ENCODE measurements around the gene FAN1. TPM values are rescaled to one million over a fixed set of nuclear protein-coding genes. Genes with fewer than 3 reads are reported as not detected.

FAN1 gene
- total and polyA plus RNA-seq, 2 of the 13 experiments (the other 11 are each of a cell fraction or from before 2014, with no cell fraction given): 10.8 to 20.1 TPM

DNA sequence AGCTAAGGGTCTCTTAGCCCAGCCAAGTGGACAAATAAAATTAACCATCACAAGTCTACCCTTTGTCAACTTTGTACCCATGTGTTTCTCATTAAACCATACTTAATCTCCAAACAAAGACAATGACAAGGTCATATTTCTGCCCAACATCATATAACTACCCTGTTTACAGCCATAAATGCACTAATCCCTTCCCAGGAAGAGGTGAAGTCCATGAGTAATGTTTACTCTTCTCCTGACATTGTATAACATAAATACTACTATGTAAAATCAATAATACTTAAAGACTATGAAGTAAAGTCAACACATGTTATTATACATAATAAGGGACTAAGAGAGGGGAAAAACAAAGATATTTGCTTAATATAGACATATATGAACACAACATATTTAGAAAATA lies 38.5 kb upstream of the FAN1 start (continued):
- TF ChIP-seq, protein P1, sequence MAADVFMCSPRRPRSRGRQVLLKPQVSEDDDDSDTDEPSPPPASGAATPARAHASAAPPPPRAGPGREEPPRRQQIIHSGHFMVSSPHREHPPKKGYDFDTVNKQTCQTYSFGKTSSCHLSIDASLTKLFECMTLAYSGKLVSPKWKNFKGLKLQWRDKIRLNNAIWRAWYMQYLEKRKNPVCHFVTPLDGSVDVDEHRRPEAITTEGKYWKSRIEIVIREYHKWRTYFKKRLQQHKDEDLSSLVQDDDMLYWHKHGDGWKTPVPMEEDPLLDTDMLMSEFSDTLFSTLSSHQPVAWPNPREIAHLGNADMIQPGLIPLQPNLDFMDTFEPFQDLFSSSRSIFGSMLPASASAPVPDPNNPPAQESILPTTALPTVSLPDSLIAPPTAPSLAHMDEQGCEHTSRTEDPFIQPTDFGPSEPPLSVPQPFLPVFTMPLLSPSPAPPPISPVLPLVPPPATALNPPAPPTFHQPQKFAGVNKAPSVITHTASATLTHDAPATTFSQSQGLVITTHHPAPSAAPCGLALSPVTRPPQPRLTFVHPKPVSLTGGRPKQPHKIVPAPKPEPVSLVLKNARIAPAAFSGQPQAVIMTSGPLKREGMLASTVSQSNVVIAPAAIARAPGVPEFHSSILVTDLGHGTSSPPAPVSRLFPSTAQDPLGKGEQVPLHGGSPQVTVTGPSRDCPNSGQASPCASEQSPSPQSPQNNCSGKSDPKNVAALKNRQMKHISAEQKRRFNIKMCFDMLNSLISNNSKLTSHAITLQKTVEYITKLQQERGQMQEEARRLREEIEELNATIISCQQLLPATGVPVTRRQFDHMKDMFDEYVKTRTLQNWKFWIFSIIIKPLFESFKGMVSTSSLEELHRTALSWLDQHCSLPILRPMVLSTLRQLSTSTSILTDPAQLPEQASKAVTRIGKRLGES (CRISPR knock-in tag; IDR thresholded peaks at IDR 0.05; ENCODE audit: borderline replicate concordance): no peak
- TF ChIP-seq ZBTB7A (CRISPR knock-in tag; IDR thresholded peaks at IDR 0.05) (no peak), ZNF251 (CRISPR knock-in tag; IDR thresholded peaks at IDR 0.05) (no peak), RARA (CRISPR knock-in tag; IDR thresholded peaks at IDR 0.05) (peak; percentile 69), SIN3B (IDR thresholded peaks at IDR 0.05; ENCODE audit: low read length) (no peak), HDAC1 (CRISPR knock-in tag; IDR thresholded peaks at IDR 0.05) (0 out of 2 replicates have a peak, but pooled peaks have one; percentile 42), GATAD2A (CRISPR knock-in tag; IDR thresholded peaks at IDR 0.05) (peak; percentile 80), RFX1 (IDR thresholded peaks at IDR 0.05) (no peak), MED13 (CRISPR knock-in tag; IDR thresholded peaks at IDR 0.05) (no peak), ZNF264 (CRISPR knock-in tag; IDR thresholded peaks at IDR 0.05) (no peak), YEATS2 (CRISPR knock-in tag; IDR thresholded peaks at IDR 0.05; ENCODE audit: borderline replicate concordance) (no peak), ZNF556 (CRISPR knock-in tag; IDR thresholded peaks at IDR 0.05; ENCODE audit: borderline replicate concordance) (no peak), SOX6 (IDR thresholded peaks at IDR 0.05) (no peak), SOX6 (CRISPR knock-in tag; IDR thresholded peaks at IDR 0.05) (peak; percentile 69), BCL6 (CRISPR knock-in tag; IDR thresholded peaks at IDR 0.05) (peak; percentile 49), ZNF30 (CRISPR knock-in tag; IDR thresholded peaks at IDR 0.05) (no peak), ZFP90 (CRISPR knock-in tag; IDR thresholded peaks at IDR 0.05; ENCODE audit: borderline replicate concordance) (no peak)
- TF ChIP-seq, protein P2, sequence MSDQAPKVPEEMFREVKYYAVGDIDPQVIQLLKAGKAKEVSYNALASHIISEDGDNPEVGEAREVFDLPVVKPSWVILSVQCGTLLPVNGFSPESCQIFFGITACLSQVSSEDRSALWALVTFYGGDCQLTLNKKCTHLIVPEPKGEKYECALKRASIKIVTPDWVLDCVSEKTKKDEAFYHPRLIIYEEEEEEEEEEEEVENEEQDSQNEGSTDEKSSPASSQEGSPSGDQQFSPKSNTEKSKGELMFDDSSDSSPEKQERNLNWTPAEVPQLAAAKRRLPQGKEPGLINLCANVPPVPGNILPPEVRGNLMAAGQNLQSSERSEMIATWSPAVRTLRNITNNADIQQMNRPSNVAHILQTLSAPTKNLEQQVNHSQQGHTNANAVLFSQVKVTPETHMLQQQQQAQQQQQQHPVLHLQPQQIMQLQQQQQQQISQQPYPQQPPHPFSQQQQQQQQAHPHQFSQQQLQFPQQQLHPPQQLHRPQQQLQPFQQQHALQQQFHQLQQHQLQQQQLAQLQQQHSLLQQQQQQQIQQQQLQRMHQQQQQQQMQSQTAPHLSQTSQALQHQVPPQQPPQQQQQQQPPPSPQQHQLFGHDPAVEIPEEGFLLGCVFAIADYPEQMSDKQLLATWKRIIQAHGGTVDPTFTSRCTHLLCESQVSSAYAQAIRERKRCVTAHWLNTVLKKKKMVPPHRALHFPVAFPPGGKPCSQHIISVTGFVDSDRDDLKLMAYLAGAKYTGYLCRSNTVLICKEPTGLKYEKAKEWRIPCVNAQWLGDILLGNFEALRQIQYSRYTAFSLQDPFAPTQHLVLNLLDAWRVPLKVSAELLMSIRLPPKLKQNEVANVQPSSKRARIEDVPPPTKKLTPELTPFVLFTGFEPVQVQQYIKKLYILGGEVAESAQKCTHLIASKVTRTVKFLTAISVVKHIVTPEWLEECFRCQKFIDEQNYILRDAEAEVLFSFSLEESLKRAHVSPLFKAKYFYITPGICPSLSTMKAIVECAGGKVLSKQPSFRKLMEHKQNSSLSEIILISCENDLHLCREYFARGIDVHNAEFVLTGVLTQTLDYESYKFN (CRISPR knock-in tag; conservative IDR thresholded peaks at IDR 0.05): peak; percentile 76
- TF ChIP-seq, protein P3, sequence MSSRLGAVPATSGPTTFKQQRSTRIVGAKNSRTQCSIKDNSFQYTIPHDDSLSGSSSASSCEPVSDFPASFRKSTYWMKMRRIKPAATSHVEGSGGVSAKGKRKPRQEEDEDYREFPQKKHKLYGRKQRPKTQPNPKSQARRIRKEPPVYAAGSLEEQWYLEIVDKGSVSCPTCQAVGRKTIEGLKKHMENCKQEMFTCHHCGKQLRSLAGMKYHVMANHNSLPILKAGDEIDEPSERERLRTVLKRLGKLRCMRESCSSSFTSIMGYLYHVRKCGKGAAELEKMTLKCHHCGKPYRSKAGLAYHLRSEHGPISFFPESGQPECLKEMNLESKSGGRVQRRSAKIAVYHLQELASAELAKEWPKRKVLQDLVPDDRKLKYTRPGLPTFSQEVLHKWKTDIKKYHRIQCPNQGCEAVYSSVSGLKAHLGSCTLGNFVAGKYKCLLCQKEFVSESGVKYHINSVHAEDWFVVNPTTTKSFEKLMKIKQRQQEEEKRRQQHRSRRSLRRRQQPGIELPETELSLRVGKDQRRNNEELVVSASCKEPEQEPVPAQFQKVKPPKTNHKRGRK (CRISPR knock-in tag; IDR thresholded peaks at IDR 0.05): no peak
- TF ChIP-seq, protein P4, sequence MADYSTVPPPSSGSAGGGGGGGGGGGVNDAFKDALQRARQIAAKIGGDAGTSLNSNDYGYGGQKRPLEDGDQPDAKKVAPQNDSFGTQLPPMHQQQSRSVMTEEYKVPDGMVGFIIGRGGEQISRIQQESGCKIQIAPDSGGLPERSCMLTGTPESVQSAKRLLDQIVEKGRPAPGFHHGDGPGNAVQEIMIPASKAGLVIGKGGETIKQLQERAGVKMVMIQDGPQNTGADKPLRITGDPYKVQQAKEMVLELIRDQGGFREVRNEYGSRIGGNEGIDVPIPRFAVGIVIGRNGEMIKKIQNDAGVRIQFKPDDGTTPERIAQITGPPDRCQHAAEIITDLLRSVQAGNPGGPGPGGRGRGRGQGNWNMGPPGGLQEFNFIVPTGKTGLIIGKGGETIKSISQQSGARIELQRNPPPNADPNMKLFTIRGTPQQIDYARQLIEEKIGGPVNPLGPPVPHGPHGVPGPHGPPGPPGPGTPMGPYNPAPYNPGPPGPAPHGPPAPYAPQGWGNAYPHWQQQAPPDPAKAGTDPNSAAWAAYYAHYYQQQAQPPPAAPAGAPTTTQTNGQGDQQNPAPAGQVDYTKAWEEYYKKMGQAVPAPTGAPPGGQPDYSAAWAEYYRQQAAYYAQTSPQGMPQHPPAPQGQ (CRISPR knock-in tag; IDR thresholded peaks at IDR 0.05; ENCODE audit: borderline replicate concordance): no peak
- TF ChIP-seq, protein P5, sequence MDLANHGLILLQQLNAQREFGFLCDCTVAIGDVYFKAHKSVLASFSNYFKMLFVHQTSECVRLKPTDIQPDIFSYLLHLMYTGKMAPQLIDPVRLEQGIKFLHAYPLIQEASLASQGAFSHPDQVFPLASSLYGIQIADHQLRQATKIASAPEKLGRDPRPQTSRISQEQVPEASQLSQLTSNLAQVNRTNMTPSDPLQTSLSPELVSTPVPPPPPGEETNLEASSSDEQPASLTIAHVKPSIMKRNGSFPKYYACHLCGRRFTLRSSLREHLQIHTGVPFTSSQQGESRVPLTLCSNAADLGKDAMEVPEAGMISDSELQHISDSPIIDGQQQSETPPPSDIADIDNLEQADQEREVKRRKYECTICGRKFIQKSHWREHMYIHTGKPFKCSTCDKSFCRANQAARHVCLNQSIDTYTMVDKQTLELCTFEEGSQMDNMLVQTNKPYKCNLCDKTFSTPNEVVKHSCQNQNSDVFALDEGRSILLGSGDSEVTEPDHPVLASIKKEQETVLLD (CRISPR knock-in tag; IDR thresholded peaks at IDR 0.05; ENCODE audit: low read depth): no peak
